Heart left ventricle (tissue), 16 donors: ENCODE results near the gene TAC1. TPM values are rescaled to one million over a fixed set of nuclear protein-coding genes. Genes with fewer than 3 reads are reported as not detected.

Experiments
- ATAC-seq, 4 donors: fragments of 200-7000 bp; cut with Tn5 transposase; one replicate each; pipeline ENCODE4 v1.9.1; 2020 to 2022; ENCODE audit warnings: moderate library complexity in 4 of 4, mild to moderate bottlenecking in 3 of 4, moderate number of reproducible peaks in 1 of 4
- DNase-seq, 5 donors: peaks; one replicate each; pipeline ENCODE4 v3.0.0-alpha.2; 2020
- H3K27ac ChIP-seq, 12 donors: fragments of 200-600 bp; sonication (generic) in 4 of 12; one replicate each; pipeline versions ENCODE4 v1.5.0 to v1.8.0; 2016 to 2022; ENCODE audit warnings: mild to moderate bottlenecking in 2 of 12
- H3K27me3 ChIP-seq, 9 donors: fragments of 200-600 bp; sonication (generic) in 2 of 9; one replicate each; pipeline versions ENCODE4 v1.5.1 to v1.8.0; 2016 to 2022; ENCODE audit warnings: mild to moderate bottlenecking in 3 of 9
- H3K36me3 ChIP-seq, 9 donors: fragments of 200-600 bp; sonication (generic) in 2 of 9; one replicate each; pipeline versions ENCODE4 v1.5.0 to v1.8.0; 2018 to 2022; ENCODE audit warnings: mild to moderate bottlenecking in 2 of 9
- H3K4me1 ChIP-seq, 12 donors: fragments of 200-600 bp; sonication (generic) in 4 of 12; one replicate each; pipeline versions ENCODE4 v1.5.0 to v1.8.0; 2016 to 2022; ENCODE audit warnings: mild to moderate bottlenecking in 3 of 12
- H3K4me3 ChIP-seq, 12 donors: fragments of 200-600 bp; sonication (generic) in 4 of 12; one replicate each; pipeline versions ENCODE4 v1.5.0 to v1.8.0; 2017 to 2022; ENCODE audit warnings: mild to moderate bottlenecking in 9 of 12, moderate library complexity in 4 of 12
- H3K9me3 ChIP-seq, 12 donors: fragments of 200-600 bp; sonication (generic) in 4 of 12; one replicate each; pipeline versions ENCODE4 v1.5.0 to v1.8.0; 2016 to 2022; ENCODE audit warnings: mild to moderate bottlenecking in 1 of 12
- POLR2A ChIP-seq, 2 donors: fragments of 450-650 bp; IDR thresholded peaks; one replicate each; pipeline ENCODE4 v1.6.1; 2017; ENCODE audit warnings: antibody characterized with exemption in 2 of 2, mild to moderate bottlenecking in 2 of 2, moderate library complexity in 2 of 2
- WGBS, 4 donors: extraction: QIAGEN DNeasy Blood & Tissue Kit in 2 of 4; methylation state at CpG; one replicate each; pipeline versions ENCODE4 v1.1.5 to v1.1.7; 2013 to 2018; 5-methylcytosine and 5-hydroxymethylcytosine counted together
- intact Hi-C, 10 donors: fragments of 100-400 bp; cut with DNase I; formaldehyde crosslinking; loops; one replicate each; pipeline versions ENCODE4 v1.11.1 to v1.14.2; 2022
- polyA plus RNA-seq, 2 donors: library from polyadenylated mRNA; stranded (reverse); fragments of 200-250 nt; gene quantifications; one replicate each; pipeline ENCODE4 v1.2.3, GENCODE V29; 2013
- total RNA-seq, 9 donors: library from RNA; depleted of rRNA in 2 of 9; stranded (reverse); fragments of >200 nt in 2 of 9; fragmentation: NEBNext Ultra II Directional in 3 of 9; extraction: Animal tissue kit (Norgen Biotek cat#: 25700) in 3 of 9; gene quantifications; one replicate each; pipeline versions ENCODE4 v1.1.0 to v1.2.4, GENCODE V29; 2016 to 2023
- TF ChIP-seq, protein P1 (sequence below), 12 donors: fragments of 200-600 bp; sonication (generic) in 4 of 12; IDR thresholded peaks; one replicate each; pipeline versions ENCODE4 v1.5.0 to v1.8.0; 2018 to 2022; ENCODE audit warnings: antibody characterized with exemption in 12 of 12, mild to moderate bottlenecking in 5 of 12
- donor health status: ischemic (EF 13 %, LVEDD 7.1; RV severe dilation, severe dysfunction).
- donor health status: healthy with polysubstance abuse.
- donor health status: DM: no; HTN: yes; CAD: no.
- donor health status: DM: no; HTN: no; CAD: no.
- donor health status: ischemic (EF 25% LVEDD 6.9; RV normal size, moderate dysfunction).
- donor health status: ischemic (EF 25% LVEDD 5.7; RV mildly dilated, moderate dysfunction).
- donor health status: healthy.
- donor health status: DM: yes; HTN: yes; CAD: no.
- donor health status: ischemic (EF 35%, LVEDD 5.7; RV mildly dilated, moderate dysfunction).
- donor health status: nonischemic (EF 11% LVEDD 7.7; RV severe dilation, severe dysfunction).
- donor health status: DM: yes; HTN: yes; CAD: no.
- donor health status: PGD.
- donor health status: ischemic (EF 29% LVEDD 5.4; RV normal size, mild dysfunction).
- donor health status: nonischemic (EF 23%, LVEDD 6.1; RV moderate dilation, normal function).

TAC1 gene
- total and polyA plus RNA-seq, 11 donors = 0.84 TPM; not detected in 10

DNA sequence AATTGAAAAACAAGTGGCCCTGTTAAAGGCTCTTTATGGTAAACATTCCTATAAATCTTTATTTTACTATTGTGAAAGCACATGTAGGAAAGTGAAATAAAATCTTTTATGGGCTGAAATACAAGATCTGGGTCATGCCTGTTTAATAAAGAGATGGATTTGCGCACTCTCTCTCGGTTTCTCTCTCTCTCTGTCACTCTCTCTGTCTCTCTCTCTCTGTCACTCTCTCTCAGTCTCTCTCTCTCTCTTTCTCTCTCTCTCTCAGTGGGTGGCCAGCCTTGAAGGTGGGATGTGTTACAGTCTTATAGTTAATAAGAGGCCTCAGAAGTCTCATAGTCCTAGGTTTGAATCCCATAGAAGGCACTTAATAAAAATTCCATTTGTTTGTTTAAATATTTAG, 2.4 kb downstream of the TAC1 start:
- 36 to 54% (median 42%) methylated on average over 2 of the region's 2 CpGs for WGBS, 4 donors
- peaks cover 18 to 82% (median 50%) of the 10 kb centered on the region in 9 donors for H3K27me3 ChIP-seq
- intact Hi-C loops = no loop called here

DNA sequence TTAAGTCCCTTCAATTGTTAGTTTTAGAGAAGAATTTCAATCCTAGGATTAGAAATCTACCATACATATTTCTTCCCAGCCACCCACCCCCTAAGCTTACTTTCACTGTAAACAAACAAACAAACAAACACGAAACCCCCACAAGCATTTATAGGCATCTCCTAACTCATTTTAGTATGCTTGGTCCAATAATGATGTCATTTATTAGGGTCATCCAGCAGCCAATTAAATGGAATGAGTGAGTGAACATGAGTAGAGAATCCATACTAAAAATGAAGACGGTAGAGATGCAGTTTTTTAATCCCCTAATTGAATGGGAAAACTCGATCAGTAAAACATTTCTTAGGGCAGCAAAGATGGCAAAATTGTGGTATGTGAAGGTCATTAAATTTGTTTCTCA, 3.2 kb downstream of the TAC1 start:
- TF ChIP-seq POLR2A (IDR thresholded peaks at IDR 0.05) = no peak
- TF ChIP-seq, protein P1, sequence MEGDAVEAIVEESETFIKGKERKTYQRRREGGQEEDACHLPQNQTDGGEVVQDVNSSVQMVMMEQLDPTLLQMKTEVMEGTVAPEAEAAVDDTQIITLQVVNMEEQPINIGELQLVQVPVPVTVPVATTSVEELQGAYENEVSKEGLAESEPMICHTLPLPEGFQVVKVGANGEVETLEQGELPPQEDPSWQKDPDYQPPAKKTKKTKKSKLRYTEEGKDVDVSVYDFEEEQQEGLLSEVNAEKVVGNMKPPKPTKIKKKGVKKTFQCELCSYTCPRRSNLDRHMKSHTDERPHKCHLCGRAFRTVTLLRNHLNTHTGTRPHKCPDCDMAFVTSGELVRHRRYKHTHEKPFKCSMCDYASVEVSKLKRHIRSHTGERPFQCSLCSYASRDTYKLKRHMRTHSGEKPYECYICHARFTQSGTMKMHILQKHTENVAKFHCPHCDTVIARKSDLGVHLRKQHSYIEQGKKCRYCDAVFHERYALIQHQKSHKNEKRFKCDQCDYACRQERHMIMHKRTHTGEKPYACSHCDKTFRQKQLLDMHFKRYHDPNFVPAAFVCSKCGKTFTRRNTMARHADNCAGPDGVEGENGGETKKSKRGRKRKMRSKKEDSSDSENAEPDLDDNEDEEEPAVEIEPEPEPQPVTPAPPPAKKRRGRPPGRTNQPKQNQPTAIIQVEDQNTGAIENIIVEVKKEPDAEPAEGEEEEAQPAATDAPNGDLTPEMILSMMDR (IDR thresholded peaks at IDR 0.05) = no peak
- H3K27ac ChIP-seq = no peak overlapping the region
- no peaks in the 10 kb centered on the region for H3K9me3 ChIP-seq
- 69 to 86% (median 69%) methylated on average over 3 of the region's 3 CpGs for WGBS, 4 donors
- peaks cover 18 to 81% (median 50%) of the 10 kb centered on the region in 9 donors for H3K27me3 ChIP-seq
- no peak overlapping the region for H3K4me3 ChIP-seq
- intact Hi-C loops = no loop called here
- H3K4me1 ChIP-seq = peaks cover 0 to 22% (median 5%) of the 10 kb centered on the region in 12 donors
- DNase-seq (no peak), ATAC-seq (no peak)
- no peaks in the 10 kb centered on the region for H3K36me3 ChIP-seq

More for the DNA sequence above, 2.4 kb downstream of the TAC1 start:
- TF ChIP-seq, protein P1 (IDR thresholded peaks at IDR 0.05) = no peak
- no peak for TF ChIP-seq POLR2A (IDR thresholded peaks at IDR 0.05)
- Histone ChIP-seq H3K4me3 (no peak overlapping the region), H3K4me1 (peaks cover 0 to 22% (median 5%) of the 10 kb centered on the region in 12 donors), H3K9me3 (no peaks in the 10 kb centered on the region), H3K36me3 (no peaks in the 10 kb centered on the region), H3K27ac (no peak overlapping the region)
- no peak for DNase-seq
- ATAC-seq = no peak

DNA sequence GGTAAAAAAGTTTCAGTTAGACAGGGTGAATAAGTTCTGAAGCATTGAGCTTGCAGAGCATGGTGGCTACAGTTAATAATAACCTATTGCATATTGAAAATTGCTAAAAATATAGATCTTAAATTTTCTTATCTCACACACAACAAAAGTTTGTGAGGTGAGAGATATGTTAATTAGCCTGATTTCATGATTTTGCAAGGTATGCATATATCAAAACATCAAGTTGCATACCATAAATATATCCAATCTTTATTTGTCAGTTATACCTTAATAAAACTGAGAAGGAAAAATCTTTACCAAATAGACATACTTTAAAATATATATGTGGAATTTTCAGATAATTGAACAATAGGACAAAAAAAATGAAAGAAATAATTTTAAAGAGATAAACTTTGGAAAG, 16.6 kb downstream of the TAC1 start:
- Histone ChIP-seq H3K27me3 (no peaks in the 10 kb centered on the region), H3K27ac (no peak overlapping the region), H3K36me3 (no peaks in the 10 kb centered on the region), H3K4me3 (no peak overlapping the region), H3K9me3 (peaks cover 0 to 4% (median 0%) of the 10 kb centered on the region in 12 donors), H3K4me1 (no peaks in the 10 kb centered on the region)
- no peak for TF ChIP-seq POLR2A (IDR thresholded peaks at IDR 0.05)
- TF ChIP-seq, protein P1 (IDR thresholded peaks at IDR 0.05) = no peak
- no peak for DNase-seq
- intact Hi-C loops = no loop called here
- no peak for ATAC-seq

DNA sequence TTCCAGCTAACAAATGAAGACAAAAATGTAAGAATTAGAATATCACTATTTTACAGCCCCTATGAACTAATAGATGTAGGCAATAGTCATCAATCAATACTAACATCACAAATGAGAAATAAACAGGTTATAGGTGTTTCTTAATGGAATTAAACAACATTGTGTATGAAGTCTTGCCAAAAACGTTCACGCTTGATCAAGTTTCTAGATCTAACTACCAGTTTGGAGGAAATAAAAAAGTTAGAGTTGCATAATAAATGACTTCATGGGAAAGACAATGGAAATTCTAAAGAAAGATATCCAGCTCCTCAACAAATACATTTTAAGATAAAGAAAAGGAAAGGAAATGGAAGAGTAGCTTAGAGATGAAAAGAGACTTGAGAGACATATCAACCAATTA, 19.7 kb downstream of the TAC1 start:
- 62 to 77% (median 70%) methylated on average over 2 of the region's 2 CpGs for WGBS, 4 donors
- H3K36me3 ChIP-seq = no peaks in the 10 kb centered on the region
- no peak for TF ChIP-seq POLR2A (IDR thresholded peaks at IDR 0.05)
- TF ChIP-seq, protein P1 (IDR thresholded peaks at IDR 0.05) = no peak
- H3K4me1 ChIP-seq = no peaks in the 10 kb centered on the region
- H3K9me3 ChIP-seq = peaks cover 0 to 4% (median 0%) of the 10 kb centered on the region in 12 donors
- intact Hi-C loops = no loop called here
- ATAC-seq = no peak
- H3K27me3 ChIP-seq = no peaks in the 10 kb centered on the region
- no peak for DNase-seq
- H3K4me3 ChIP-seq = no peak overlapping the region
- no peak overlapping the region for H3K27ac ChIP-seq
